MM.1S (cell line): ENCODE data around the gene DHRS7B.

ENCODE experiments used
- EZH2 ChIP-seq: fragments of 300-600 bp; sonication (generic); optimal IDR thresholded peaks from 2 replicates; pipeline ENCODE3; 2017; ENCODE audit warnings: low read depth, mild to moderate bottlenecking, antibody characterized with exemption, low read length, mixed read lengths
- EZH2phosphoT487 ChIP-seq: fragments of 300-600 bp; sonication (generic); IDR thresholded peaks from 2 replicates; pipeline ENCODE4 v1.6.1; 2018; ENCODE audit warnings: antibody characterized with exemption, low read length
- TF ChIP-seq, protein P1 (sequence below): fragments of 300-600 bp; sonication (generic); IDR thresholded peaks from 2 replicates; pipeline ENCODE4 v1.5.1; 2016; ENCODE audit warnings: antibody characterized with exemption, low read length, mixed read lengths

- TF ChIP-seq, protein P1, sequence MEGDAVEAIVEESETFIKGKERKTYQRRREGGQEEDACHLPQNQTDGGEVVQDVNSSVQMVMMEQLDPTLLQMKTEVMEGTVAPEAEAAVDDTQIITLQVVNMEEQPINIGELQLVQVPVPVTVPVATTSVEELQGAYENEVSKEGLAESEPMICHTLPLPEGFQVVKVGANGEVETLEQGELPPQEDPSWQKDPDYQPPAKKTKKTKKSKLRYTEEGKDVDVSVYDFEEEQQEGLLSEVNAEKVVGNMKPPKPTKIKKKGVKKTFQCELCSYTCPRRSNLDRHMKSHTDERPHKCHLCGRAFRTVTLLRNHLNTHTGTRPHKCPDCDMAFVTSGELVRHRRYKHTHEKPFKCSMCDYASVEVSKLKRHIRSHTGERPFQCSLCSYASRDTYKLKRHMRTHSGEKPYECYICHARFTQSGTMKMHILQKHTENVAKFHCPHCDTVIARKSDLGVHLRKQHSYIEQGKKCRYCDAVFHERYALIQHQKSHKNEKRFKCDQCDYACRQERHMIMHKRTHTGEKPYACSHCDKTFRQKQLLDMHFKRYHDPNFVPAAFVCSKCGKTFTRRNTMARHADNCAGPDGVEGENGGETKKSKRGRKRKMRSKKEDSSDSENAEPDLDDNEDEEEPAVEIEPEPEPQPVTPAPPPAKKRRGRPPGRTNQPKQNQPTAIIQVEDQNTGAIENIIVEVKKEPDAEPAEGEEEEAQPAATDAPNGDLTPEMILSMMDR: no peak
- TF ChIP-seq EZH2phosphoT487 (no peak), EZH2 (no peak)
Observed at GRCh38 chr17:21171970-21172510, 45.3 kb downstream of the DHRS7B start.
